Right hindlimb (tissue), 1 donor: Measurements from ENCODE around the gene TRIM29.

ENCODE experiments used
- DNase-seq: peaks from one replicate; pipeline ENCODE4 v3.0.0-alpha.2; 2018

The TRIM29 gene

GRCh38 chr11:120139316-120140069 lies 1.6 kb upstream of the TRIM29 start:
- peak; percentile 6 for DNase-seq

- peak; percentile 1 for DNase-seq
Observed at GRCh38 chr11:120137187-120137610, 714 bp downstream of the TRIM29 start.

- DNase-seq: peak; percentile 6
Observed at GRCh38 chr11:120136356-120136755, 1.6 kb downstream of the TRIM29 start.

GRCh38 chr11:120135838-120136237 lies 2.1 kb downstream of the TRIM29 start:
- peak; percentile 2 for DNase-seq

GRCh38 chr11:120134931-120135228 lies 3.0 kb downstream of the TRIM29 start:
- DNase-seq: no peak

GRCh38 chr11:120134106-120134930 lies 3.6 kb downstream of the TRIM29 start:
- DNase-seq: peak; percentile 4

GRCh38 chr11:120133216-120134105 lies 4.5 kb downstream of the TRIM29 start:
- DNase-seq: peak; percentile 7

- peak; percentile 3 for DNase-seq
Observed at GRCh38 chr11:120132645-120133185, 5.2 kb downstream of the TRIM29 start.

- peak; percentile 6 for DNase-seq
Observed at GRCh38 chr11:120131941-120132644, 5.8 kb downstream of the TRIM29 start.

- peak; percentile 13 for DNase-seq
Observed at GRCh38 chr11:120130991-120131760, 6.7 kb downstream of the TRIM29 start.

GRCh38 chr11:120130176-120130980 lies 7.5 kb downstream of the TRIM29 start:
- DNase-seq: peak; percentile 7

- DNase-seq: no peak
Observed at GRCh38 chr11:120129570-120129969, 8.3 kb downstream of the TRIM29 start.

- DNase-seq: peak; percentile 82
Observed at GRCh38 chr11:120128392-120129119, 9.4 kb downstream of the TRIM29 start.

GRCh38 chr11:120127236-120127635 lies 10.7 kb downstream of the TRIM29 start:
- DNase-seq: no peak

GRCh38 chr11:120126620-120127019 lies 11.3 kb downstream of the TRIM29 start:
- no peak for DNase-seq

- DNase-seq: no peak
Observed at GRCh38 chr11:120125509-120125908, 12.4 kb downstream of the TRIM29 start.

- DNase-seq: no peak
Observed at GRCh38 chr11:120125024-120125423, 12.9 kb downstream of the TRIM29 start.

GRCh38 chr11:120124355-120124754 lies 13.6 kb downstream of the TRIM29 start:
- DNase-seq: no peak

- no peak for DNase-seq
Observed at GRCh38 chr11:120123946-120124345, 14.0 kb downstream of the TRIM29 start.
